Cardiac muscle cell (in vitro differentiated cells and primary cell): ENCODE results near the gene RFPL3. TPM values are rescaled to one million over a fixed set of nuclear protein-coding genes. Genes with fewer than 3 reads are reported as not detected.
A peak's percentile ranks its signal among the peaks of the same experiment; 100 is the strongest.

Experiments used
- DNase-seq, 2 donors: peaks; one replicate each; pipeline versions ENCODE4 v3.0.0 to v3.0.0-alpha.2; 2010 to 2017; ENCODE audit warnings: low read depth in 1 of 2, low spot score in 1 of 2
- H3K27ac ChIP-seq: fragments of 200-600 bp; sonication (generic); 2 replicates; pipeline ENCODE4 v1.5.1; 2016
- H3K27me3 ChIP-seq: fragments of 200-600 bp; sonication (generic); 2 replicates; pipeline ENCODE4 v1.6.0; 2016; ENCODE audit warnings: control low read depth
- H3K36me3 ChIP-seq: fragments of 200-600 bp; sonication (generic); 2 replicates; pipeline ENCODE4 v1.5.1; 2016; ENCODE audit warnings: control low read depth
- H3K4me1 ChIP-seq: fragments of 200-600 bp; sonication (generic); 2 replicates; pipeline ENCODE4 v1.8.1; 2017; ENCODE audit warnings: low read depth, mild to moderate bottlenecking, mixed run types
- H3K4me3 ChIP-seq: fragments of 200-600 bp; sonication (generic); 2 replicates; pipeline ENCODE4 v1.5.1; 2016; ENCODE audit warnings: mild to moderate bottlenecking
- H3K9me3 ChIP-seq: fragments of 200-600 bp; sonication (generic); 2 replicates; pipeline ENCODE4 v1.5.1; 2017; ENCODE audit warnings: low read depth, mild to moderate bottlenecking, control low read depth
- polyA plus RNA-seq: library from polyadenylated mRNA; unstranded; fragments of >200 nt; fragmentation: Nextera tagmentation; extraction: Ambion mirVana; gene quantifications from 2 replicates; pipeline ENCODE4 v1.2.1, GENCODE V29; 2016
- total RNA-seq: library from RNA; depleted of rRNA; stranded (reverse); fragments of >200 nt; gene quantifications from 2 replicates; pipeline ENCODE4 v1.2.3, GENCODE V29; 2016
- TF ChIP-seq, protein P1 (sequence below): IDR thresholded peaks from 2 replicates; pipeline ENCODE4 v1.5.1; 2012; ENCODE audit warnings: low read depth, mild to moderate bottlenecking, low read length

Gene RFPL3
- total and polyA plus RNA-seq, 2 experiments from 2014 or later, result not detected

DNA sequence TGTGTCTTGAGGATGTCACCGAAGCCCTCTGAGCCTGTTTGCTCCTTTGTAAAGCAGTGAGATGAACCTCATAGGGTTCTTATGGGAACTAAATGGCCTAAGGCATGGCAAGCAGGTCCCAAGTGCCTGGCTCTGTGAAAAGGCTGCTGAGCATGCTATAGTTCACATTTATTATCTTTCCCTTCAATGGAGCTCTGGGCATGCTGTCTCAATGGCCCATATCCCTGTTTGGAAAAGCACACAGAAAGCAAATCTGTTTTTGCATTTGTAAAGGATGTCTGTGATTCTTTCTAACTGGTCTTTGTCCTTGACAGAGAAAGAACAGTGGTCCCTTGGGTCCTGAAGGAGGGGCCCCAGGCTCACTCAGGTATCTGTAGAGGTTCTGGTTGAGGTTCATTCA, 28.0 kb downstream of the RFPL3 start:
- no peaks in the 10 kb centered on the region for H3K27me3 ChIP-seq
- H3K4me3 ChIP-seq, result no peak overlapping the region
- no peaks in the 10 kb centered on the region for H3K4me1 ChIP-seq
- H3K27ac ChIP-seq, result no peak overlapping the region
- TF ChIP-seq, protein P1, sequence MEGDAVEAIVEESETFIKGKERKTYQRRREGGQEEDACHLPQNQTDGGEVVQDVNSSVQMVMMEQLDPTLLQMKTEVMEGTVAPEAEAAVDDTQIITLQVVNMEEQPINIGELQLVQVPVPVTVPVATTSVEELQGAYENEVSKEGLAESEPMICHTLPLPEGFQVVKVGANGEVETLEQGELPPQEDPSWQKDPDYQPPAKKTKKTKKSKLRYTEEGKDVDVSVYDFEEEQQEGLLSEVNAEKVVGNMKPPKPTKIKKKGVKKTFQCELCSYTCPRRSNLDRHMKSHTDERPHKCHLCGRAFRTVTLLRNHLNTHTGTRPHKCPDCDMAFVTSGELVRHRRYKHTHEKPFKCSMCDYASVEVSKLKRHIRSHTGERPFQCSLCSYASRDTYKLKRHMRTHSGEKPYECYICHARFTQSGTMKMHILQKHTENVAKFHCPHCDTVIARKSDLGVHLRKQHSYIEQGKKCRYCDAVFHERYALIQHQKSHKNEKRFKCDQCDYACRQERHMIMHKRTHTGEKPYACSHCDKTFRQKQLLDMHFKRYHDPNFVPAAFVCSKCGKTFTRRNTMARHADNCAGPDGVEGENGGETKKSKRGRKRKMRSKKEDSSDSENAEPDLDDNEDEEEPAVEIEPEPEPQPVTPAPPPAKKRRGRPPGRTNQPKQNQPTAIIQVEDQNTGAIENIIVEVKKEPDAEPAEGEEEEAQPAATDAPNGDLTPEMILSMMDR, result no peak
- H3K9me3 ChIP-seq, result no peaks in the 10 kb centered on the region
- H3K36me3 ChIP-seq, result peaks cover 12% of the 10 kb centered on the region
- no peak for DNase-seq

DNA sequence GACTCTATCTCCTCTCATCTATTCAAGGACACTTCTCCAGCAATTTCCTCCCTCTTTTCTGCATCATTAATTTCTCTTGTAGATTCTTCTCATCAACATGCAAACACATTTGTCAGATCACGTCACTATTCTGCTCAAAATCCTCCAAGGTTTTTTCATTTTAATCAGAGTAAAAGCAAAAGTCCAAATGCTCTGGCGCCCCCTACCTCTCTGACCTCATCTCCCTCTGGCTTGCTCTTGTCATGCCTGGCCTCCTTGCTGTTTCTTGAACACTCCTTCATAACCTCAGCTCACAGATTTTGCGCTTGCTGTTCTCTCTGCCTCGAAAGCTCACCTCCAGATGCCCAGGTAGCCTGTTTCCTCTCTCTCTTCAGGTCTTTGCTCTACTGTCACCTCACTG, 32.0 kb downstream of the RFPL3 start:
- Histone ChIP-seq H3K27me3 (no peaks in the 10 kb centered on the region), H3K27ac (no peak overlapping the region), H3K9me3 (no peaks in the 10 kb centered on the region), H3K36me3 (peaks cover 47% of the 10 kb centered on the region), H3K4me3 (no peak overlapping the region), H3K4me1 (no peaks in the 10 kb centered on the region)
- peak; percentile 23 to 28 for DNase-seq
- TF ChIP-seq, protein P1, result peak; percentile 44

DNA sequence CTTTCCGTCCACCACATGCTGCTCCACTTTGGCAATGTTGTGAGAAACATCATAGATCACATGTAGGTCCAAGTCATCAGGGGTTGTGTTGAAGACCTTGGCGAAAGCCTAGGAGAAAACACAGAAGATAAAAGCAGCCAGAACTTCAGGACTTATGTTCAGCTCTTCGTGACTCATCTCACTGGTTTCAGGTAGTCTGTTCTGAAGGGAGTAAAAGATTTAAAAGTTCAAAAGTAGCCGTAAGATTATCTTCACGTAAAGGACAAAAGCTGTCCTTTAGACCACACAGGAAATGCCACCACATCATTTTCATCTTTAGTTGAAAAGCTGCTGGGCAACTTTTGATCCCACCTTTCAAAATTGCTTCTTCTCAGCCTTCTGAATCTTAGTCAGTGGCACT, 37.4 kb downstream of the RFPL3 start:
- no peak for DNase-seq
- Histone ChIP-seq H3K27ac (no peak overlapping the region), H3K4me1 (no peaks in the 10 kb centered on the region), H3K4me3 (no peak overlapping the region), H3K9me3 (no peaks in the 10 kb centered on the region), H3K36me3 (peaks cover 81% of the 10 kb centered on the region), H3K27me3 (no peaks in the 10 kb centered on the region)
- TF ChIP-seq, protein P1, result no peak

DNA sequence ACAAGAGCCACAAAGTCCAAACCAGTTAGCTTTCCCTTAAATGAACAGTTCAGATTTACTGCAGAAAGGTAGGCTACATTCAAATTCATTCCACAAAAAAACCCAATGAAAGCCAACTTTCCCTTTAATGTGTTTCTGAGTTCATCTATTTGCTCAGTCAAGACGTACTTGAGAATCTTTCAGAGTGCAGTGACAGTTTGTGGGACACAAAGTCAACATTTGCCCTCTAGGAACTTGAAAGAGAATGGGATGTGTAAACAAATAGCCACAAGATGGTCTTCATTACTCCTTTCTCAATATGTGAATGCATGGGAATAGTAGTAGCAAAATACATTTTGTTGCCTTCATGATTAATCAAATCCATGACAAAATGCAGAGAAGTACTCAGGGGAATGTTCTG, 38.6 kb downstream of the RFPL3 start:
- Histone ChIP-seq H3K9me3 (no peaks in the 10 kb centered on the region), H3K27me3 (no peaks in the 10 kb centered on the region), H3K4me3 (no peak overlapping the region), H3K36me3 (peaks cover 84% of the 10 kb centered on the region), H3K4me1 (no peaks in the 10 kb centered on the region), H3K27ac (no peak overlapping the region)
- no peak for DNase-seq
- TF ChIP-seq, protein P1, result no peak

DNA sequence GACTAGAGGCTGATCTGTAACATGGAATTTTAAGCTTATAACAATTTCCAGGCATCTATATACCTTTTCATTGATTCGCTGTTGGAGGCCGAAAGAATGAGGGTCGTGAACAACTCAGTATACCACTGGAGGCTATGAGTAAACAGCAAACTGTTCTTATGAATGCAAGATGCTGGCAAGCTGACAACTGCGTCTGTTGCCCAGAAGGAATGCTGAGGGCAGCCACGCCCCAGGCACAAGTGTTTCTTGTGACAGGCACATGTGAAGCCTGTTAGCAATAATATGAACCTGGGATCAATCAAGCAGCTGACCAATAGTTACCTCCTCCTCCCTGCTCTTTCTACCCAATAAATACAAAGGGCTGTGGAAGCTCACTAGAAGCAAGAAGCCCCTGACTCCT, 39.1 kb downstream of the RFPL3 start:
- Histone ChIP-seq H3K27ac (no peak overlapping the region), H3K4me3 (no peak overlapping the region), H3K36me3 (peaks cover 81% of the 10 kb centered on the region), H3K9me3 (no peaks in the 10 kb centered on the region), H3K27me3 (no peaks in the 10 kb centered on the region), H3K4me1 (no peaks in the 10 kb centered on the region)
- DNase-seq, result peak in 1 of 2 donors; percentile 3
- TF ChIP-seq, protein P1, result no peak

DNA sequence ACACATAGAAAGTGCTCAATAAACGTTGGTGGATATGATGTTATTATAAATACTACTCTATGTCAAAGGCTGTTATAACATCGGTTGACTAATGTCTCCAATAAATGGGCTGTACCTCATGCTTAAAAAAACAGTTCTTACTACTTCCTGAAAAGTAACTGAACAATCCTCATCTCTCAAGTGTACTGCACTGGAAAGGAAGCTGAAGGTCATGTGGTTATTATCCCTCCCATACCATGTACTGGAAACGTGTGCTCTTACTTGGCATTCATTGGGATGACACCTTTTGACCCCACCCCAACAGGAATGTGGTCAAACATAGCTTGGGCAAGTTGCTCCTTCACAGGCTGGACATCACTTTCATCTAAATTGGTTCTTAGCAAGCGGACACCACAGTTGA, 43.8 kb downstream of the RFPL3 start:
- no peaks in the 10 kb centered on the region for H3K9me3 ChIP-seq
- no peak overlapping the region for H3K27ac ChIP-seq
- no peak overlapping the region for H3K4me3 ChIP-seq
- TF ChIP-seq, protein P1, result no peak
- no peak for DNase-seq
- no peaks in the 10 kb centered on the region for H3K4me1 ChIP-seq
- H3K36me3 ChIP-seq, result peaks cover 64% of the 10 kb centered on the region
- H3K27me3 ChIP-seq, result no peaks in the 10 kb centered on the region
